Left colon (tissue), 2 donors: ENCODE measurements around the gene CLINT1. TPM values are rescaled to one million over a fixed set of nuclear protein-coding genes. Genes with fewer than 3 reads are reported as not detected.
A peak's percentile ranks its signal among the peaks of the same experiment; 100 is the strongest.

Experiments
- ATAC-seq: fragments of 200-7000 bp; cut with Tn5 transposase; one replicate; pipeline ENCODE4 v1.9.1; 2020; ENCODE audit warnings: mild to moderate bottlenecking, moderate library complexity
- DNase-seq, 2 donors: peaks; one replicate each; pipeline ENCODE4 v3.0.0-alpha.2; 2020
- intact Hi-C, 2 donors: fragments of 100-400 bp; cut with DNase I in 1 of 2; cut with micrococcal nuclease in 1 of 2; formaldehyde crosslinking; loops; one replicate each; pipeline versions ENCODE4 v1.11.2 to v1.14.0; 2022; cut with DNase I, micrococcal nuclease
- total RNA-seq, 2 donors: library from RNA; stranded (reverse); fragmentation: NEBNext Ultra II Directional; extraction: Animal tissue kit (Norgen Biotek cat#: 25700); gene quantifications; one replicate each; pipeline ENCODE4 v1.2.1, GENCODE V29; 2021
- donor health status: DM: no; HTN: no; CAD: no.
- donor health status: DM: yes; HTN: yes; CAD: no.

CLINT1 gene
- total RNA-seq, 2 donors from 2014 or later: 108 to 139 TPM

DNA sequence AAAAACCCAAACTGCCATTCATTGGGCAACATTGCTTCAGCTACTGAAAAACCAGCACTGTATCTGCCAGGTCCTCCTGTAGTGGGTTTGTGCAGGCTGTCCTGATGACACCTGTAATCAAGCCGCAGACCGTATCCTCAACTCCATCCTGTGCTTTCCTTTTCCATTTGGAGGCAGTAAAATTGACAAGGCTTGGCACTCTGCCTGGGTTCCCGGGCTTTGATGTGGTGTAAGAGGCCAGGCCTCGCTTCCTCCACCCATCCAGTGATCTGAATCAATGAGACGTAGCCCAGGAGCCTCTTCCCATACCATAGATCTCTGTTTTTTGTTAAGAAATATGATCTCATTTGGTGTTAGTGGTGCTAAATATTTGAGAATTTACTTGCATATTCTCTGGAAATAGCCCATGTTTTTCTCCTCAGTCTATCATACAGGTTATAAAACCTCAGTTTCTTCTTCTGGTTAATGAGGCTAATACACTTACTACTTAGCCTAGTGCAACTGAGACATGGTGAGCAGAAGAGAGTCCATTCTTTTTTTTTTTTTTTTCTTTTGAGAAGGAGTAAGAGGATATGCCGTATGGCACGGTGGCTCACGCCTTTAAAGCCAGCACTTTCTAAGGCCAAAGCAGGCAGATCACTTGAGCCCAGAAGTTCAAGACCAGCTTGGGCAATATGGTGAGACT, 80.7 kb downstream of the CLINT1 start:
- DNase-seq: peak; percentile 59 to 78
- peak; percentile 93 for ATAC-seq
- intact Hi-C loops: no loop called here

DNA sequence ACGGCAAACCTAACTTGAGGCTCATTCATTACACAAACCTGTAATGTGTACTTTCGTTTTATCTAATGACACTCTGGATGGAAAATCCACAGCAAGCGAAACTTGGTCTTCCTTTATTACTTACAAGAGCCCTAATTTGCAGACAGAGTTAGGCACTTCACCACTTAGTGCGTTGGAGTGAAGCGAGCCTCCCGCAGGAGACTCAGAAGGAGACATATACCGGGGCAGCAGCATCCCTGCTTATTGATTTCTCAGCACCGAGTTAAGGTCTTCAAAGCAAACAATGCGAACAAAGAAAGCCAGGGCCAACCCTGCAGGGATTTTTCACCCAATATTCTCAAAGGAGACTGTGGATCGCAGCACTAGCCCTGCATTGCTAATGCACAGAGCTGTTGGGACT, 86.8 kb downstream of the CLINT1 start:
- DNase-seq (no peak), ATAC-seq (no peak)
- intact Hi-C loops: no loop called here

DNA sequence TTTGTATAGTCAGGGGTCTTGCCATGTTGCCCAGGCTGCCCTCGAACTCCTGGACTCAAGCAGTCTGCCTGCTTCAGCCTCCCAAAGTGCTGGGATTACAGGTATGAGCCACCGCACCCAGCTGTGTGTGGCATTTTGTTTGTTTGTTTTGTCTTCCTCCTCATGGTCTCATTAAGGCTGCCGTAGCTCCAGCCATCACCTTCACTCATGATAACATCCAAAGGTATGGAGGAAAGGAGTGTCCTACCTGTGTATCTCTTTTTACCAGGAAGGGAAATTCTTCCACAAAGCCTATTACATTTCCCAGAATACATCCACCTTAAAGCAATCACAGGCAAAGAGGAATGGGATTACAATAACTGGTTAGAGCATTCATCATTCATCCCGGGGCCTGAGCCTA, 88.3 kb downstream of the CLINT1 start:
- ATAC-seq: no peak
- DNase-seq: no peak
- intact Hi-C loops: no loop called here

DNA sequence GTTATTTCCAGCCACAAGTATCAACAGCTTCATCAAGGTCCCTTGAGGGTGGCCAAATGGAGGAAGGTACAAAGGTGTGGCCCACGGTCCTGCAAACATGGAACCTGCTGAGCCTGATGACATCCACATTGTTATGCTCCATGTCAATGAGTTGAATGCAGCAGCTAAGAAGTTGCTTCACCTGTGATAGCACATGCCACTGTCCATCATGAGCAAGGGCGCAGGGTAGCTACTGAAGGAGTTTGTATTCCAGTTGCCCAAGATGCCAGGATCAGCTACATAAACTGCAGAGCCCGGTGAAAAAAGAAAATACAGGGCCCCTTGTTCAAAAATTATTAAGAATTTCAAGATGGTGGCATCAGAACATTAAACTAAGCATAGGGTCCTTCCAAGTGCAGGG, 91.3 kb downstream of the CLINT1 start:
- no peak for DNase-seq
- intact Hi-C loops: no loop called here
- no peak for ATAC-seq

DNA sequence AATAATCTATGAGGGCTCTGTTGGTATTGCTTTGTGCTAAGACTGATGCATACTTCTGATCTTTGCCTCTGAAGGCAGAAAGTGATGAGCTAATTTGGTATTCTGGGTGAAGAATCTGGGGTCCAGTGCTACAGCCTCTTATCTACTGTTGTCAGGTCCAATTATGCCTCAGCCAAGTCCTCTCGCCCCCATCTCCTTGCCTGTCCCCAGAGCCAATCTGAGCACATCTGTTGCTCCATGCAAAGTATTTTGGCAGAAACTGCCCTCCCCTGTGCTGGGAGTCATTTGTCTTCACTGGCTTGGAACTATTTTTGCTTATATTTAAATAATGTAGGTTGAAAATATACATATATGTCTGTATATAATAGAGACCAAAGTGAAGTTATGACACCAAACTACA, 92.0 kb downstream of the CLINT1 start:
- intact Hi-C loops: no loop called here
- no peak for DNase-seq
- ATAC-seq: no peak

DNA sequence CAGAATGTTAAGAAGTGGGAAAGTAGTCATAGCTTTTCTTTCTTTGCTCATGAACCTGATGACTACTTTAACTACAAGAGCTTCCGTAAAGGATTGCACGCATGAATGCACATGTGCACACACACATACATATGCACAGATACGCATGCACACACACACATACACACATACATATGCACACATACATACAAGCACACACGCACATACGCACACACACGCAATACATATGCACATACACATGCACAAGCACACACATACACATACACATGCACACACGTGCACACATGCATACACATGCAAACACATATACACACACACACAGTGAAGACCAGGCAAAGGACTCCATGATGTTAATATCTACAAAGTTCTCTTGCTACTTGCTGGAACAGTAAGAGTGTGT, 92.5 kb downstream of the CLINT1 start:
- DNase-seq (no peak), ATAC-seq (no peak)
- intact Hi-C loops: no loop called here

DNA sequence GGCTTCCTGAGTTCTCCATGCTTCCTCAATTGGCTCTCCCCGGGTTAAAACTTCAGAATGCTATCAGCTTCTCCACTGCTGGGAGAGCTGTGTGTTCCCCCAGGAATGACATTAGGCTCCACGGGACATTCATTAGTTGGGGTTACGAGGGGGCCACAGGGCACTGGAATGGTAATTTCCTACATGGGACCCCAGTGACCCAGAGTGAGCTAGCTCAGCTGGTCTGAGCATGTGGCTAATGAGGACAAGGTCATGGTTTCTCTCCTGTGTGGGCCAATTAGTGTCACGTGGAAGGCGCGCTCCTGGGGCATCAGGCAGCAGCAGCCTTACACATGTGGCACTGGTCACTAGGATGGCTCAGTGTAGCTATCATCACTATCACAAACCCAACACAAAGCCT, 94.4 kb downstream of the CLINT1 start:
- ATAC-seq (no peak), DNase-seq (no peak)
- intact Hi-C loops: no loop called here

DNA sequence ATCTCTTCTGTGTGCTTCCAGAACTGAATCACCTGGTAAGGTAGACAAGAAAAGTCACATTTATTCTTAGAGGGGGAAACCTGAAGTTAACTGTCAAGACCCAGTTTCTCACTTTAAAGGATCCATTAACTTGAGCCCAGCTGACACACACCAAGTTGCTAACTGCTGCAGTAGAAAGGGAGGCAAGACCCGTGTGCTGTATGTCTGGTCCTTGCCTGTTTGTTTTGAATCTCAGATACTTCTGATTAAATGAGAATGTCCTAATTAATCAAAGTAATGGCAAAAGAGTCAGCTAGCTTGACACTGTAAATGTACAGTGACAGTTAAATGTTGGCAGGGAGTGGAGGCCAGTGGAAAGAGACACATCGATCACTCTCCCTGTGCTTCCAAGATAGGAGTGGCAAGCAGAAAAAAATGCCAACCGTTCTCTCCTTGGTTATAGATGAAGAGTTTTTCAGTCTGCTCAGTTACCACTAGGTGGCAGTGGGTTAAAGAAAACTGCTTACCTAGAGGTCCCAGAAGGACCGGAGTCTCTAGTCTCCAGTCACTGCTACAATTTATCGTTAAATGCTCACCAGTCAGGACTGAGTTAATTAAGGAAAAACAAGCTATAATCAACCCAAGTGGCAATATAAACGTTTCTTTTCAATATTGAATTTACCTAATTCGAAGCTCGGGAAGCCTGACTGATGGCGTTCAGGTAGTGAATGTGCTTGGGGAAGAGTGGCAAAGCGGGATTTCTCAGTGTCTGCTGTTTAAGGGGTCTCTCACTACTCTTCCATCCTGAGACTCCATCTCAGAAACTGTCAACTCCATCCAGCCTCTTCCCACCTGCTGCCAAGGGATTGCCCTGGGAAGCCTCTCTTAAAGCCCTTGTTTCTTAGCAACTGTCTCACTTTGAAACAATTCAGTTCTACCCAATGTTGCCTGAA, 97.0 kb downstream of the CLINT1 start:
- DNase-seq (no peak), ATAC-seq (peak; percentile 92)
- intact Hi-C loops: no loop called here

DNA sequence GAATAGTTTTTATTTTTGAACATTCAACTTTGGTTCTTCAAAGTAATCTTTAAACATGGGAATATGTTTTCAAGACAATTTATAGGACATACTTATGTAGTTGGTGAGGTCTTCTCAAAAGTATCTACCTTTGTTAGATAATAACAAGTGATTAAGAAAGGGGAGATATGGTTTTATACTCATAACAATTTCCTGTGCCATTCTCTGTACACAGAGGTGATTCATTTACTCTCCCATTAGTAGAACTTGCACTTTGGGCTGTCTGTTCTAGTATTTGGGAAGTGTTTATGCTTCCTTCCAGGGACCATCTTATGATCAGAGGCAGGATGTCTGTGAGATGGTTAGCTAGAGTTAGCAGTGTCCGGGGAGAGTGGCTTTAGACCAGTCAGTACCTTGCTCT, 100.2 kb downstream of the CLINT1 start:
- no peak for ATAC-seq
- intact Hi-C loops: no loop called here

DNA sequence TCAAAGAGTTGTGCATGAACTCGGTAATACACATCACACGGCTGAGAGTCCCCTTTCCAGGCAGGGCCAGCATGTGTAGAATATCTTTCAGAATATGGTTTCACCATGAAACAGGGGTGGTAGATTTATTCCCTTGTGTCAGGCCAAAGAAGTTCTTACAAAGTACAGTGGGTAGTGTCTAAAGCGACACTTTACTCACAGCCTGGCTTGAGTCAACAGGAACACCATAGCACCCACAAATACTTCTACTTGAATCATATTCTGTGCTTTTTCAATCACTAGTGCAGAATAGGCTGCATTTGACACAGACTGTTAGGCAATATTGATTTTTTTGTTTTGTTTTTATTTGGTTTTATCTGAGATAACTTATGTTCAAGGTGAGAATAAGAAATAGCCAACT, 102.8 kb downstream of the CLINT1 start:
- ATAC-seq (no peak), DNase-seq (no peak)
- intact Hi-C loops: no loop called here

More for the DNA sequence above, 100.2 kb downstream of the CLINT1 start:
- DNase-seq: no peak

DNA sequence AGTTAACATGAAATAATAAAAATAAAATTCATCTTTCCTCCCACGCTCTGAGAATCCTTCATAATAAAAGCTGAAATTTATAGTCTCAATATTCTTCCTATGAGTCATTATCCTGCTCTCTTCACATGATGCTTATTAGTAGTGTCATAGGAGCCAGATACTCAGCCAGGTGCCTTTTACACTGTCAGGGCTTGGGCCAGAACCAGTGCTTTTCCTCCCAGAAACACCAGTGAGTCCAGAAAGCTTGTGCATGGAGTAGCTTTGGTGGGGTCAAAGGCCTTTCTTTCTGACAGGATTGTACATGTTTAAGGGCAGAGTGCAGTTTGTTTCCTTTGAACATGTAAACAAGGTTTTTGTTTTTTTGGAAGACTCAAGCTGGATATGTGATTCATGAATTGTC, 108.6 kb downstream of the CLINT1 start:
- intact Hi-C loops: no loop called here
- ATAC-seq (peak; percentile 14), DNase-seq (no peak)

DNA sequence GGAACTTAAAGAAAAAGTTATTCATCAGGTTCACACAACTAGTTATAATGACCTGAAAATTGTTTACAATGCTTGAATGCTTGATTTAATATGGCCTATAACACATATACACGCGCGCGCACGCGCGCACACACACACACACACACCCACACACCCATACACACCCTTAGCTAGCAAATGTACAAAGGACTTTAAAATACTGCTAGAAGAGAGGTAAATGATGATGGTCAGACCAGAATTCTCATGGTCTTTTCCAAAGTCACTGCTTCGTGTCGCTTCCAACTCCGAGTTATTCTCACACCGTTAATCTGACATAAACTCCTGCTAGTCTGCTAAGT, 109.5 kb downstream of the CLINT1 start:
- ATAC-seq (peak; percentile 52), DNase-seq (no peak)
- intact Hi-C loops: no loop called here

DNA sequence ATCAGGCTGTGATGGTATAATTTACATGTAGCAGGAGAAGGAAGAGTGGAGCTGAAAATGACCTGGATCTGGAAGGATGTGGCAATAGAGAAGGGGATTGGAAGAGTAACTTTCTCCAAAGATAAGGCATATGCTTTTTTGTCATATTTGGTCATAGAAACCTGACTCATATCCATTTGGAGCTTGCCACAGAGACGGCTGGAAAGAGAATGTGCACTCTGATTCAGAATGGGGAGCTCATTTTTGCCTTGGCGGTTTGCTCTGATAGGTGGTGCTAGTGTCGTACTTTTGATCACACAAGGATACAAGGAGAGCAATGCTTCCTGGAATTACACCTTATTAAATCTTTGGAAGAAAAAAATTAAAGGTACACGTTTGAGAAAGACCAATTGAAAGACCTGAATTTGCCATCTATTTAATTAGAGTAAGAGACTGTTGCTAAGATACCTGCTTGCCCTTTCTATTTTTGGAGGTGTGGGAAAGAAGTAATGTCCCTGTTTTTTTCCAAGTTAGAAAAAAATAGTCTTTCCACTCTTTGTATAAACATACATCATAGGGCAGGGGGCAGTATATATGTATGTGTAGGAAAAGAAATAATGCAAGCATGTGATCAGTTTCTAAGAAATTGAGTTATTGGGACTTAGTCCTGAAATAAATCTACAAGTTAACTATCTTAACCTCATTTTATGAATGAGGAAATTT, 110.0 kb downstream of the CLINT1 start:
- intact Hi-C loops: no loop called here
- no peak for DNase-seq
- no peak for ATAC-seq

DNA sequence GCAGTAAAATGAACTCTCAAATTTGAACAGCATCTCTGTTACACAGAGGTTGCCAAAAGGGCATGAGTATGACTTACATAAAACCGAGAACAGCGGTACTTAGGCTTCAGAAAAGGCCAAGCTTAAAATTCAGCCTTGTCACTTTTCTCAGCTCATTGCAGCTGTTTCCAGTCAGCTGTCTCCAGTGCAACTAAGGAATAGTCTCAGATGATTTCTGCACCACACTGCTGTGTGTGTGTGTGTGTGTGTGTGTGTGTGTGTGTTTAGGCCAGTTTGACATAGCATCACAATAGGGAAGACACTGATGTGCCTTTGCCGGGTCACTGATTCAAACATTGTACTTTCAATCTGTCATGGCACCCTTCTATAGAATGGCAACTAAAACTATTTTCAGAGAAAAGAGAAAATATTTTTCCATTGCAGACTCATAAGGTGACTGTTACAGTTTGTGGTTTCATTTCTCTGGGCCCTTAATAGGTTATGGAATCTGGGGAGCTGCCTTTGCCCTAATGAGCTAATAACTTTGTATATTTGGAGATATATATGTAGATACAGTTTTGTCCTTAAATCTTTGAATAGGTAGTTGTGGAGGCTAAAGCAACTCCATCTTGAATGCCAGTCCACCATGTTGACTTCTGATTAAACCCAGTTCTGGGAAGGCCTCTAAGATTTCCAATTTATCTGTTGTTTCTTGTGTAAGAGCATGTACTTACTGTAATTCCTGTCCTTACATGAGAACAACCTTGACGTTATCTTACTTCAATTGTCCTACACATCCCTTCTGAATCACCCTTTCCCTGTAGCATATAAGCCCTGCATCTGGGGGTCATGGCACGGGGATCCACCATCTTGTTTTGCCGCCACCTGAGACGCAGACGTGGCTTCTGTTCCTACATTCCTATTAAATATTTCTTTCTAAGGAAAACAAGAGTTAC, 110.9 kb downstream of the CLINT1 start:
- DNase-seq (no peak), ATAC-seq (no peak)
- intact Hi-C loops: no loop called here

DNA sequence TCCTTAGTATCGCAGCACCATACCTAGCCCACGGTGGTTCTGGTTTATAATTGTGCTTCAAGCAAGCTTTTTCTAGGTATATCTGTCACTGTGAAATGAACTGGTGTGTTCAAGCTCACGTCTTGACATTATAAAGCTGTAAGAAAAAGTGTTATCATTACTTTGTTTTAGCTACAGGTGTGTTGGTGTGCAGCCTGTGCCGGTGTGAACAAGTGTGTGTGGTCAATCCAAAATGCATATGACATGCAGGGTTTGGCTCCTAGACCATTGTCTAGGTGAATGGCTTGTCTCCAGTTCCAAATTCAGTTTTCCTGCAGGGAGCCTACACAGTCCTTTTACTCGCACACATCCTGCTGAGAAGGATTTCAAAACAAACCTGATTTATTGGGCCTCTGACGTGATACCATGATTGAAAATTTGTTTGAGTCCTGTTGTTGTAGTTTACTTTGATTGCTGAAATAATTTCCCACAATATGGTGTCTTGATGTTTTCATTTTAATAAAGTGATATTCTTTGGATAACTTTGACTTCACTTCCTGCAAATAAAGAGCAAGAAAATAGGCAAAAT, 111.7 kb downstream of the CLINT1 start:
- DNase-seq (no peak), ATAC-seq (no peak)
- intact Hi-C loops: no loop called here

DNA sequence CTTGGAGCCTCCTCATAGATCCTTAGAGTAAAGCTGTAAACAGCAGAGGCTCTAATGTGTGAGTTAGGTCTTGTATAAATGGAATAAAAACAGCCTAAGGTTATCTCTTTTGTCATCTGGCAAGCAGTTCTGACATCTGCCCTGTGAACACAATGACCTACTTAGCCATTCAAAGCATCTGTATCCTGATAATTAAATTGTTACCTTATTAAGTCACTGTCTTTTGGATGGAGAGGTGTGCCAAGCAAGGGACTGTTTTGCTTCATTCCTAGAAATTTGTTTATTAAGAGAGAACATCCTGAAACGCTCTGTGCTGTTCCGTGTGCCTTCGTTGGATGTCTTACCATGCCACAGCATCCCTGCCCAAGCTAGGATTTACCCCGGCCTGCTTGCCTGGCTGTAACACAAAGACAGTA, 113.9 kb downstream of the CLINT1 start:
- intact Hi-C loops: no loop called here
- ATAC-seq (no peak), DNase-seq (no peak)

DNA sequence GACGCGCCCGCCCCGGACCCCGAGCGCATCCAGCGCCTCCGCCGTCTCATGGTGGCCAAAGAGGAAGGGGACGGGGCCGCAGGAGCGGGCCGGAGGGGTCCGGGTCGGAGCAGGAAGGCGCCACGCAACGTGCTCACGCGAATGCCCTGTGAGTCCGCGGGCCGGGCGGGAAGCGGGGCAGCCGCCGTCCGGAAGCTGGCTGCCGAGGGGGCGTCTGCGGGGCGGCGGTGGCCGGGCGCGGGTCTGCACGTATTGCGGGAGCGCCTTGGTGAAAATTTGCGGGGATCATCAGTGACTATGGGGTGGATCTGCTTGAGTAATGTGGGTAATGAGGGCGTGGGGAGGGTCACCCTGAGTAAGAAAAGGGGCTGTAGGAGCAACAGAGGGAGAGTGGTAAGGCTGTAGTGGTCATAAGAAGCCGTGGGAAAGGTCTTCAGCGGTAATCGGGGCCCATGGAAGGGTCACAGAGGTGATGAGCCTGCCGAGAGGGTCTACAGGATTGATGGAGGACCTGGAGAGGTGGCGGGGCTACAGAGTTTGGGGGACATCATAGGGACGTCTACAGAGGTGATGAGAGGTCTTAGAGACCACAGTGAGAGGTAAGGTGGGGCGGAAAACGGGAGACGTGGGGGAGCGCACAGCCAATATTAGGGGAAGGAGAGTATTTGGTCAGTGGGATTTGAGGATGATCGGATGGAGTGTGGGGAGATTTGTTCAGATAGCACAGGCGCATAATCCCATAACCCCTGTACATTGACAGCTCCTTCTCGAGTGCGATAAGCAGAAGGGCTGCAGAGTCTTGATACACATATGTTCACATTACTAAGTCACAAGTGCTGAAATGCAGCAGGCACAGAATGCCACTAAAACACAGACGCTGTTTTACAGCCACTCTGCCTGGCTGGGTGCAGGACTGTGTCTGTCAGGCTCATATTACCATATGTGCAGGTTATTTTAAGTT, 114.6 kb downstream of the CLINT1 start:
- DNase-seq: peak in 1 of 2 donors; percentile 51

More for the DNA sequence above, 114.6 kb downstream of the CLINT1 start:
- intact Hi-C loops: no loop called here
- ATAC-seq: peak; percentile 13
